Measurements from ENCODE around the gene IFT172.

- no peak for TF ChIP-seq CTCF (IDR thresholded peaks at IDR 0.05)
- no peak for TF ChIP-seq POLR2A (IDR thresholded peaks at IDR 0.05)
- TF ChIP-seq EP300 (IDR thresholded peaks at IDR 0.05) = no peak
Measured at GRCh38 chr2:27408601-27409320, 80.8 kb downstream of the IFT172 start.

Measured in ovary (tissue), 3 donors.